Ramos (cell line): ENCODE data around the gene PHYHD1.

Experiments used
- in situ Hi-C: fragments of 300-500 bp; cut with MboI; formaldehyde crosslinking; loops from one replicate; pipeline ENCODE4 v1.14.3; 2022; ENCODE audit warnings: low sequenced_read_pairs; ENCODE audit not compliant: unreplicated experiment

PHYHD1 gene

DNA sequence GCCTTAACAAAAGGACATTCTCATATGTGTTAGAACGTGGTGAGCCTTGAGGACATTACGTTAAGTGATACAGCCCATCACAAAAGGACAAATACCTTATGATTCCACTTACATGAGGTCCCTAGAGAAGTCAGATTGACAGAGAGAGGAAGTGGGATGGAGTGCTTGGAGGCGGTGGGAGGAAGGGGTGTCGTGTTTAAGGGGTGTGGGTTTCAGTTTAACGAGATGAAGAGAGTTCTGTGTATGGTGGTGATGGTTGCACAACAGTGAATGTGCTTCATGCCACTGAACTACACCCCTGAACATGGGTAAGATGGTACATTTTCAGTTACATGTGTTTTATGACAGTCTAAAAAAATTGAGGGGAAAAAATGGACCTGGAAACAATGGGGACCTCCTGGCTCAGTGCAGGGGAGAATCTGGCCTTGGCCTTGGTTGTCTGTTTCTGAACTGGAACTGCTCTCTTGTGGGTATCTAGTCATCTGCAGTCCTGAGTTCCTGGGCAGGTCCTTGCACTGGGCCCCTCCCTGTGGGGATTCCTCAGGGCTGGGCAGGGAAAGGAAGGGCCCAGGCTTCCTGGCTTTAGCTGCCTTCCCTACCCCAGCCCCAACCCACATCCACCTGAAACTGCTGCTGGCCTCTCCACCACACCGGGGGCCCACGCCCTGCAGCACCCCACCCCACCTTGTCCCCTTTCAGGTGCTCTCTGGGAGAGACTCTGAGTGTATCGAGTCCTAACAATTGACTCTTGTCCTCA, 21.0 kb upstream of the PHYHD1 start:
- in situ Hi-C loops = no loop called here

- in situ Hi-C loops = no loop called here
Measured at GRCh38 chr9:128901379-128901778, 19.4 kb upstream of the PHYHD1 start.

- in situ Hi-C loops = no loop called here
Measured at GRCh38 chr9:128901822-128902221, 19.0 kb upstream of the PHYHD1 start.

DNA sequence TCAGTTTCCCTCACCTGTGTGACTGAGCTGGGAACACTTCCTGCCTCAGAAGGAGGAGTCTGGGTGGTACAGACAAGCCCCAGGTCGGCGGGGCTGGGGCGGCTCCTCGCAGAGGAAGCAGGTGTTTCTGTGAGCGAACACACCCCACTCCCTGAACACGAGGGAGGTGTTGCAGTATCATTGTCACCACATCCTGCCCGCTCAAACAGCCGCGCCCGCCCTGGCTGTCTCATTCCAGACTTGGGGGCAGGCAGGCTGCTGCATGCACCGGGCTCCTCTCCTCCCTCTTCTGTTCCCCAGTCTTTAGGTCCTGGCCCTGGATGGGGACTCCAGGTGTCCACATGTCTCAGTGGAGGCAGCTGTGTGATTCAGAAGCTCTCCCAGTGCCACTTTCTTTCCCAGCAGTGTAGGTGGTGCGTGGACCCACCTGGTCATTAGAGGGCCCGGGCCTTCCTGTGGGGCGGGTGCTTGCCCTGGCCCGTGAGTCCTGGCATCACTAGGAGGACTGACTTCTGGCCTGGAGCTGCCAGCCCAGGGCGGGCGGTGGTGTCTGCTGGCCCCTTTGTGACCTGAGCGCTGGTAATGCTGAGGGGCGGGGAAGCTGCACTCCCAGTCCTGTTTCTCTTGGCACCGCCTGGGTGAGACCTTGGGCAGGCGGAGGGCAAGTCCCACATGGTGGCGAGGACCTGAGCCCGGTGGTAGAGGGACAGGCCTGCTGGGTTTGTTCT, 18.3 kb upstream of the PHYHD1 start:
- in situ Hi-C loops = no loop called here

- in situ Hi-C loops = no loop called here
Measured at GRCh38 chr9:128903079-128903461, 17.7 kb upstream of the PHYHD1 start.

- in situ Hi-C loops = no loop called here
Measured at GRCh38 chr9:128903871-128904620, 16.7 kb upstream of the PHYHD1 start.

GRCh38 chr9:128905964-128906363, 14.8 kb upstream of the PHYHD1 start:
- in situ Hi-C loops = no loop called here

DNA sequence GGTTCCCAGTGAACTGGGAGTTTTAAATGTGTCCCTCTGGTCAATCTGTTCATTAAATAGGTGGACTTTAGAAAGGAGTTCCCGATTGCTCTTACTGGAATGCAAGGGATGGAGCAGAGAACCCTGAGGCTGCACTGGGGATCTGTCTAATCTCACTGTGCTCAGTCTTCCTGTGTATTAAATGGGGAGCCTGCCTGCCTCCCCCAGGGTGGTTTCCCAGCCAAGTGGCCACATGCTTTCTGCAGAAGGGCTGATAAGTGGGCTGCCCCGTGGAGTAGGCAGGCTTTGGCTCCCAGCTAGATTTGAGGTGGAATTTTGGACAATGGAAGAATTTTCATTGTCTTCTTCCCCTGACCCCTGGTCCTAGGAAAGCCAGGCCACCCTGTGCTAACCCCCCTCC, 14.0 kb upstream of the PHYHD1 start:
- in situ Hi-C loops = no loop called here

DNA sequence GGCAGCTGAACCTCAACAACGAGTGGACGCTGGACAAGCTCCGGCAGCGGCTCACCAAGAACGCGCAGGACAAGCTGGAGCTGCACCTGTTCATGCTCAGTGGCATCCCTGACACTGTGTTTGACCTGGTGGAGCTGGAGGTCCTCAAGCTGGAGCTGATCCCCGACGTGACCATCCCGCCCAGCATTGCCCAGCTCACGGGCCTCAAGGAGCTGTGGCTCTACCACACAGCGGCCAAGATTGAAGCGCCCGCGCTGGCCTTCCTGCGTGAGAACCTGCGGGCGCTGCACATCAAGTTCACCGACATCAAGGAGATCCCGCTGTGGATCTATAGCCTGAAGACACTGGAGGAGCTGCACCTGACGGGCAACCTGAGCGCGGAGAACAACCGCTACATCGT, 12.4 kb upstream of the PHYHD1 start:
- in situ Hi-C loops = no loop called here

DNA sequence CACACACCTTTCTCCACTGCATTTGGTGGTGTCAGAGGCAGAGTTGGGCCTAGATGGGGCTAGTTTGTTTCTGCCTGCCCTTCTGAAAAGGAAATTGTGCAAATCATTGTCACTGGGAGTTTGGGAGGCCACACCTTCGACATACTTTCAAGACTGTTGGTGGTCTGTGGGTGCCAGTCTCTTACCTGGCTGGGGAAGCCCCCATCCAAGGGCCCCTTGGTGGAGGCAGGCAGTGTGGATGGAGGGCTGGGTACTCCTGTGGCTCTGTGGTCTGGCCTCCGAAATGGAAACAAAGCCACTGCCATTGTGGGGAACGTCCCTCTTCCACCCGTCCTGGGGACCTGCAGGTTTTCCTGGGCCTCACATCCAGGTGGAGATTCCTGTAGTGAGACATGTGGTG, 10.9 kb upstream of the PHYHD1 start:
- in situ Hi-C loops = no loop called here

- in situ Hi-C loops = no loop called here
Measured at GRCh38 chr9:128910906-128911305, 9.9 kb upstream of the PHYHD1 start.

- in situ Hi-C loops = no loop called here
Measured at GRCh38 chr9:128911529-128912035, 9.2 kb upstream of the PHYHD1 start.

DNA sequence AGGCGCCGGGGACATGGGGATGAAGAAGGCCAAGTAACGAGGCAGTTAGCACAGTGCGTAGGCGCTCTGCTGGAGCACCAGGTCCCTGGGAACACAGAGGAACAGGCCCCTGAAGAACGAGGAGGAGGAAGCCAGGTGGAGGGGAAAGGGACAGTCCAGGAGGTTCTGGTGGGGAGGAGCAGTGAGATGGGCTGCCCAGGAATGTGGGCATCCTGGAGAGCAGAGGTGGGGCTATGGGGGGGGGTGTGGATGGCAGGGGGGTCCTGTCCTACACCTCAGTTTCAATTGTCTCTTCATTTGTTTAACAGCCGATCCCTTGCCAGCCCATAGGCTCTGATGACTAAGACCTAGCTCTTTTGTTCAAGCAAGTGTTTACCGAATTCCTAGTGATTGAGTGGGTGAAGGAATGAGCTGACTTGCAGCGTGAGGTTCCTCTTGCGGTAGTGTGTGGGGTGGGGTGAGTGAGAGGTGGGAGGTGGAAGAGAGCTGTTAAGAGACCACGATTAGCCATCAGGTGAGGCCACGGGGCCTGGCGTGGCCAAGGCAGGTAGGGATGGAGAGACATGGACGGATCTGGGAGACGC, 8.4 kb upstream of the PHYHD1 start:
- in situ Hi-C loops = no loop called here

- in situ Hi-C loops = no loop called here
Measured at GRCh38 chr9:128913048-128913900, 7.5 kb upstream of the PHYHD1 start.

GRCh38 chr9:128913995-128914772, 6.6 kb upstream of the PHYHD1 start:
- in situ Hi-C loops = no loop called here

- in situ Hi-C loops = no loop called here
Measured at GRCh38 chr9:128916204-128916603, 4.6 kb upstream of the PHYHD1 start.

- in situ Hi-C loops = no loop called here
Measured at GRCh38 chr9:128916745-128917144, 4.0 kb upstream of the PHYHD1 start.

GRCh38 chr9:128917151-128917849, 3.5 kb upstream of the PHYHD1 start:
- in situ Hi-C loops = no loop called here
